Ovary (tissue), 9 donors: Measurements from ENCODE around the gene LIAS. TPM values are rescaled to one million over a fixed set of nuclear protein-coding genes. Genes with fewer than 3 reads are reported as not detected.

Experiments
- DNase-seq, 5 donors: peaks; one replicate each; pipeline ENCODE4 v3.0.0-alpha.2; 2019 to 2020
- H3K27ac ChIP-seq, 2 donors: fragments of 200-600 bp; one replicate each; pipeline versions ENCODE4 v1.5.1 to v1.8.0; 2019 to 2022
- H3K27me3 ChIP-seq: fragments of 200-600 bp; one replicate; pipeline ENCODE4 v1.8.0; 2022
- H3K36me3 ChIP-seq: fragments of 200-600 bp; sonication (generic); one replicate; pipeline ENCODE4 v1.5.1; 2019
- H3K4me1 ChIP-seq: one replicate; pipeline ENCODE4 v1.8.1; 2013; ENCODE audit warnings: mild to moderate bottlenecking, moderate library complexity; ENCODE audit not compliant: insufficient read depth
- H3K4me3 ChIP-seq: fragments of 200-600 bp; sonication (generic); one replicate; pipeline ENCODE4 v1.5.1; 2017
- H3K9me3 ChIP-seq, 2 donors: fragments of 200-600 bp in 1 of 2; sonication (generic) in 1 of 2; one replicate each; pipeline versions ENCODE4 v1.5.1 to v1.8.1; 2013 to 2019; ENCODE audit warnings: mild to moderate bottlenecking in 1 of 2, moderate library complexity in 1 of 2
- EP300 ChIP-seq: sonication (generic); formaldehyde crosslinking; IDR thresholded peaks from one replicate; pipeline ENCODE4 v1.6.1; 2017; ENCODE audit warnings: antibody characterized with exemption
- POLR2A ChIP-seq: fragments of 450-650 bp; IDR thresholded peaks from one replicate; pipeline ENCODE4 v1.6.1; 2017; ENCODE audit warnings: antibody characterized with exemption, mild to moderate bottlenecking, moderate library complexity
- WGBS, 3 donors: extraction: QIAGEN DNeasy Blood & Tissue Kit in 1 of 3; methylation state at CpG; one replicate each; pipeline versions ENCODE4 v1.1.5 to v1.1.7; 2013 to 2017; 5-methylcytosine and 5-hydroxymethylcytosine counted together
- intact Hi-C, 4 donors: fragments of 100-400 bp; cut with DNase I; formaldehyde crosslinking; loops; one replicate each; pipeline versions ENCODE4 v1.11.0 to v1.15.1; 2022 to 2023
- polyA plus RNA-seq, 2 donors: library from polyadenylated mRNA; stranded (reverse); fragments of 200-250 nt in 1 of 2; fragments of 350-450 nt in 1 of 2; fragmentation: Illumina TruSeq in 1 of 2; extraction: RNeasy Lipid Tissue Mini Kit (QIAGEN cat#74804) in 1 of 2; gene quantifications; one replicate each; pipeline ENCODE4 v1.2.3, GENCODE V29; 2013 to 2014
- total RNA-seq, 7 donors: library from RNA; depleted of rRNA in 2 of 7; stranded (reverse); fragments of >200 nt in 2 of 7; fragmentation: NEBNext Ultra II Directional in 3 of 7; extraction: Animal tissue kit (Norgen Biotek cat#: 25700) in 3 of 7; gene quantifications; one replicate each; pipeline versions ENCODE4 v1.1.0 to v1.2.4, GENCODE V29; 2016 to 2023
- TF ChIP-seq, protein P1 (sequence below), 3 donors: fragments of 450-650 bp in 2 of 3; fragments of 200-600 bp in 1 of 3; IDR thresholded peaks; one replicate each; pipeline versions ENCODE4 v1.5.1 to v1.8.0; 2016 to 2022; ENCODE audit warnings: antibody characterized with exemption in 3 of 3, mild to moderate bottlenecking in 1 of 3
- donor health status: DM: no; HTN: no; CAD: no; lungs with moderate emphysema.
- donor health status: DM: no; HTN: no; CAD: no.
- donor health status: Bipolar disorder and iron deficiency.
- donor health status: DM: yes; HTN: yes; CAD: no.
- donor health status: DM: no; HTN: no; CAD: no.
- donor health status: DM: yes; HTN: yes; CAD: no.

LIAS gene
- total and polyA plus RNA-seq, 9 donors: 12.7 to 32.4 (median 17.5) TPM

DNA sequence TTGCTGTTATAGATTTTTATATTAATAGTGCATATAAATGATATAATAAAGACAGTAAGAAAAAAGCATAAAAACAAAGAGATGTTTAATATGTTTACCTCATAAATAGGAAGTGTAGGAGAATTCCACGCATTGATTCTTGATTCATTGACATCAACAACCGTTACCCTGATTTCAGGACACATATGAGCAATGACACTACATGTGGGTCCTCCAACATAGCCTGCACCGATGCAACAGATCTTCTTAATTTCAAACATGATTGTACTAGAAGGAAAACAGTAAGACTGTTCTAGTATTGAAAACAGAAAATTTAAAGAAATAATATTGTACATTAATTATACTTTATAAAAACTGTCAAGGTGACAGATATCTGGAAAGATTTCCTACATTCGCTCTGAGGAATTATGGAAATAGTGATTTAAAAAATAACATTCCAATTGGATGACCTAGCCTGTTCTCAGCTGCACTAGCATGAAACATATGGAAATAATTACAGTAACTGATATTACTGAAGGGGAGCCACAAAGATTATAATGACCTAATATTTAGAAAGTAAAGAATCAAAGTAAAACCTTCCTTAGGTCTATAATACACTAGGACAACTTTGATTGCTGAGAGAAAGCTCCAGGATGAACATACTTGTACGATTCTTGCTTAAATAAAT, 62.5 kb downstream of the LIAS start:
- no peaks in the 10 kb centered on the region for H3K9me3 ChIP-seq
- intact Hi-C loops: loop anchor here in 2 of 4 donors (10.0 kb wide), 1 partner anchor 113 kb away; the partner anchor contains the start of gene SMIM14 (in 2 of the 2)
- peaks cover 2% of the 10 kb centered on the region for H3K4me1 ChIP-seq
- H3K27ac ChIP-seq: no peak overlapping the region
- WGBS, 3 donors: 51 to 61% (median 56%) methylated on average over 5 of the region's 5 CpGs
- H3K4me3 ChIP-seq: no peak overlapping the region
- TF ChIP-seq, protein P1, sequence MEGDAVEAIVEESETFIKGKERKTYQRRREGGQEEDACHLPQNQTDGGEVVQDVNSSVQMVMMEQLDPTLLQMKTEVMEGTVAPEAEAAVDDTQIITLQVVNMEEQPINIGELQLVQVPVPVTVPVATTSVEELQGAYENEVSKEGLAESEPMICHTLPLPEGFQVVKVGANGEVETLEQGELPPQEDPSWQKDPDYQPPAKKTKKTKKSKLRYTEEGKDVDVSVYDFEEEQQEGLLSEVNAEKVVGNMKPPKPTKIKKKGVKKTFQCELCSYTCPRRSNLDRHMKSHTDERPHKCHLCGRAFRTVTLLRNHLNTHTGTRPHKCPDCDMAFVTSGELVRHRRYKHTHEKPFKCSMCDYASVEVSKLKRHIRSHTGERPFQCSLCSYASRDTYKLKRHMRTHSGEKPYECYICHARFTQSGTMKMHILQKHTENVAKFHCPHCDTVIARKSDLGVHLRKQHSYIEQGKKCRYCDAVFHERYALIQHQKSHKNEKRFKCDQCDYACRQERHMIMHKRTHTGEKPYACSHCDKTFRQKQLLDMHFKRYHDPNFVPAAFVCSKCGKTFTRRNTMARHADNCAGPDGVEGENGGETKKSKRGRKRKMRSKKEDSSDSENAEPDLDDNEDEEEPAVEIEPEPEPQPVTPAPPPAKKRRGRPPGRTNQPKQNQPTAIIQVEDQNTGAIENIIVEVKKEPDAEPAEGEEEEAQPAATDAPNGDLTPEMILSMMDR (IDR thresholded peaks at IDR 0.05): no peak
- TF ChIP-seq EP300 (no peak), POLR2A (no peak)
- DNase-seq: no peak
- H3K36me3 ChIP-seq: no peaks in the 10 kb centered on the region
- no peaks in the 10 kb centered on the region for H3K27me3 ChIP-seq

DNA sequence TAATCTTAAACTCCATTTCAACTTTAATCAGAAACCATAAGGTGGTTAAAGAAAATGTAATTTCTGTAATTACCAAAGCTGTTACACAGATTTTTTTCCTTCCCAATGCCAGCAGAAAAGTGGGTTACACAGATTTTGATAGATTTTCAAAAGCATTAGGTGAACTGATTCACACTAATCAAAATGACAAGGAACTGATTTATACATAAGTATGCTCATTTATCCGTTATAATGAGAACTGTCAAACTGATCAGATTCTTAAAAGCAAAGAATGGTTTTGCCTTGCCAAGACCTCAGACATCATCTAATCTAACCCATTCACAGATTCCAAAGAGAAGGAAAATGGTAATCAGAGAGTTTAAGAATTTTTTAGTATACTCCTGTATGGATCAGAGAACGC, 63.2 kb downstream of the LIAS start:
- Histone ChIP-seq H3K27ac (no peak overlapping the region), H3K9me3 (no peaks in the 10 kb centered on the region), H3K27me3 (no peaks in the 10 kb centered on the region), H3K4me3 (no peak overlapping the region), H3K36me3 (no peaks in the 10 kb centered on the region), H3K4me1 (peaks cover 2% of the 10 kb centered on the region)
- WGBS, 3 donors: 36 to 90% (median 86%) methylated on average over 2 of the region's 2 CpGs
- DNase-seq: no peak
- TF ChIP-seq EP300 (no peak), POLR2A (no peak)
- TF ChIP-seq, protein P1 (IDR thresholded peaks at IDR 0.05): no peak
- intact Hi-C loops: loop anchor here in 2 of 4 donors (10.0 kb wide), 1 partner anchor 113 kb away; the partner anchor contains the start of gene SMIM14 (in 2 of the 2)

DNA sequence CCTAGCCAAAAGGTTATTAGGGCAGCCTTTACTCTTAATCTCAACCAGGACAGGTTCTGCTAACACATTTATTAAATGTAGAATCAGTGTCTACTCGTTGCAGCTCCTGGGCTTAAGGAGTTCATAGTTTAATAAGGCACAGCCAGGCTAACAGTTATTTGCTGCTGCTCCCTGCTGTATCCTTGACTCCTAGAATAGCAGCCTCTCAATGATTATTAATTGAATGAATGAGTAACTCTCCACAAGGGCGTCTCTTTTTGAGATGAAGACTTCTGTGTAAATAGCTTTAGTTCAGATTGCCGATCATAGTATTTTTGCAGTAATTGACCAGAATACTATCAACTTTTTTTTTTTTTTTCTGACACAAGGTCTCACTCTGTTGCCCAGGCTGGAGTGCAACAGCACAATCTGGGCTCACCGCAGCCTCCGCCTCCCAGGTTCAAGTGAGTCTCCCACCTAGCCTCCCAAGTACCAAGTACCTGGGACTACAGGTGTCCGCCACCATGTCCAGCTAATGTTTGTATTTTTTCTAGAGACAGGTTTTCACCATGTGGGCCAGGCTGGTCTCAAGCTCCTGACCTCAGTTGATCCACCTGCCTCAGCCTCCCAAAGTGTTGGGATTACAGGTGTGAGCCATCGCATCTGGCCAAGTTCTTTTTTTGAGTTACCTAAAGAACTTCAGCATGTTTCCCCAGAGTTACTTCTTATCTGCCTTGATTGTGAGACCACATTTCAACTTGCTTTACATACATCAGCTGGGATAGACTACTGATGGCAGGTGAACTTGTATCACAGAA, 65.5 kb downstream of the LIAS start:
- Histone ChIP-seq H3K36me3 (no peaks in the 10 kb centered on the region), H3K27ac (no peak overlapping the region), H3K27me3 (no peaks in the 10 kb centered on the region), H3K4me3 (no peak overlapping the region), H3K9me3 (no peaks in the 10 kb centered on the region), H3K4me1 (peaks cover 7% of the 10 kb centered on the region)
- TF ChIP-seq, protein P1 (IDR thresholded peaks at IDR 0.05): no peak
- TF ChIP-seq EP300 (no peak), POLR2A (no peak)
- DNase-seq: no peak
- intact Hi-C loops: loop anchor here in 2 of 4 donors (10.0 kb wide), 1 partner anchor 110 kb away; the partner anchor contains the start of gene SMIM14 (in 2 of the 2)
- 79 to 82% (median 79%) methylated on average over 7 of the region's 7 CpGs for WGBS, 3 donors

DNA sequence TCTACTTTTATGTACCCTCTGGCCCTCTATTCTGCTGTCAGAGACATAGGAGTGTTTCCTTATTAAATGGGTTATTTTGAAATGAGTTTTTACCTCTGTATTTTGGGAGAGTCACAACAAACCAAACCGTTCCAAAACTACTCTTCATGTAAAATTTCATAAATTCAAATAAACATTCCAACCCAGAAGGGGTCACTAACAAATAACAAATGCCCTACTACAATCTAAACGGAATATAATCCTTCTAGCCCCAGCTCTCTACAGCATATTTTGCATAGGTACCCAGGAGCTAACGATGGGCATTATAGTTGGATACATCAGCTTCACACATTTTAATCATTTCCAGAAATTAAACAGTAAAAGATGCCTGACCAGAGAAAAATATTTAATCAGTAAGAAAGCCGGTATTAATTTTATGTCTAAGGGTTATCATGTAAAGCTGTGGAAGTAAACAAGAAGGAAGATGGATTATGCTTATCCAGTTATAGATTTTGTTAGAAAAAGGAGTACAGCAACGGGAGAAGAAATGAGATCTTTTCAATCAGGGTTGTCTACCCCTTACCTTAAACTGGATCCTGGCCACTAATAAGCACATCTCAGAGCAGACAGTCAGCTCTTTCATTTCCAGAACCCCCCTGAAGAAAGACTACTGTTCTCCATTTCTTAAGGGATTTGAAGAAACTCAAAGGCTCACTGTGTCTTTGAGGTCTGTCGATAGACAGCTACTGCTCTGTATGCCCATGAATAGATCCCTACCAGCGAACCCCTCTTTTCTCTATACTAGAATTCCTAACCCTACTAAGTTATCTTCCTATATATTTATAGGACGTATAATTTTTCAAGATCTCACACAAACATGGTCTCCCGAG, 67.2 kb downstream of the LIAS start:
- intact Hi-C loops: loop anchor here (2.0 to 10.0 kb wide), 3 partner anchors 109 to 113 kb away; partner anchors contain the start of gene SMIM14 (in 4 of the 4)

More for the DNA sequence above, 67.2 kb downstream of the LIAS start:
- Histone ChIP-seq H3K4me1 (peaks cover 7% of the 10 kb centered on the region), H3K27ac (peak overlapping the region; percentile 66 to 95), H3K27me3 (no peaks in the 10 kb centered on the region), H3K36me3 (no peaks in the 10 kb centered on the region), H3K9me3 (no peaks in the 10 kb centered on the region), H3K4me3 (peak overlapping the region; percentile 79)
- TF ChIP-seq POLR2A (no peak), EP300 (no peak)
- TF ChIP-seq, protein P1 (IDR thresholded peaks at IDR 0.05): no peak
- no peak for DNase-seq
- WGBS, 3 donors: 3 to 5% (median 5%) methylated on average over 9 of the region's 9 CpGs
